ENCODE data around the gene MEX3A. TPM values are rescaled to one million over a fixed set of nuclear protein-coding genes. Genes with fewer than 3 reads are reported as not detected.
"Not testable (repeated sequence)": the region's sequence is repeated elsewhere in the genome, so short reads cannot be mapped to it uniquely, and the experiment has no call there.

The MEX3A gene
- total RNA-seq, 2 donors from 2014 or later = 0.15 to 0.47 TPM

GRCh38 chr1:156045076-156045475 lies 37.2 kb downstream of the MEX3A start:
- Histone ChIP-seq H3K4me1 (peaks cover 0 to 4% of the 10 kb centered on the region in 2 donors), H3K9me3 (no peaks in the 10 kb centered on the region), H3K27ac (no peak overlapping the region), H3K4me3 (no peak overlapping the region), H3K36me3 (peaks cover 56% of the 10 kb centered on the region), H3K27me3 (no peaks in the 10 kb centered on the region)
- DNase-seq (ENCODE audit: low spot score) = no peak
- no peak for TF ChIP-seq CTCF (IDR thresholded peaks at IDR 0.05)

GRCh38 chr1:156042828-156043227 lies 39.4 kb downstream of the MEX3A start:
- H3K27ac ChIP-seq = no peak overlapping the region
- H3K9me3 ChIP-seq = no peaks in the 10 kb centered on the region
- no peak for DNase-seq (ENCODE audit: low spot score)
- TF ChIP-seq CTCF (IDR thresholded peaks at IDR 0.05) = no peak
- peaks cover 57% of the 10 kb centered on the region for H3K36me3 ChIP-seq
- no peaks in the 10 kb centered on the region for H3K4me1 ChIP-seq
- no peak overlapping the region for H3K4me3 ChIP-seq
- no peaks in the 10 kb centered on the region for H3K27me3 ChIP-seq

GRCh38 chr1:156034991-156035390 lies 47.3 kb downstream of the MEX3A start:
- H3K4me3 ChIP-seq; DNase-seq (ENCODE audit: low spot score); H3K27me3 ChIP-seq; H3K9me3 ChIP-seq; H3K4me1 ChIP-seq; H3K27ac ChIP-seq: not testable (repeated sequence)
- H3K36me3 ChIP-seq = peaks cover 30% of the 10 kb centered on the region

GRCh38 chr1:156033011-156033410 lies 49.3 kb downstream of the MEX3A start:
- Histone ChIP-seq H3K27me3 (no peaks in the 10 kb centered on the region), H3K36me3 (peaks cover 18% of the 10 kb centered on the region), H3K4me3 (no peak overlapping the region), H3K9me3 (no peaks in the 10 kb centered on the region), H3K27ac (no peak overlapping the region), H3K4me1 (no peaks in the 10 kb centered on the region)
- TF ChIP-seq CTCF (IDR thresholded peaks at IDR 0.05) = no peak
- no peak for DNase-seq (ENCODE audit: low spot score)

- DNase-seq (ENCODE audit: low spot score) = no peak
- no peak overlapping the region for H3K4me3 ChIP-seq
- H3K27me3 ChIP-seq = no peaks in the 10 kb centered on the region
- no peaks in the 10 kb centered on the region for H3K9me3 ChIP-seq
- H3K36me3 ChIP-seq = no peaks in the 10 kb centered on the region
- H3K4me1 ChIP-seq = no peaks in the 10 kb centered on the region
- H3K27ac ChIP-seq = no peak overlapping the region
- no peak for TF ChIP-seq CTCF (IDR thresholded peaks at IDR 0.05)
These were observed 55.7 kb downstream of the MEX3A start for GRCh38 chr1:156026588-156026987.

GRCh38 chr1:156025876-156026275 lies 56.4 kb downstream of the MEX3A start:
- H3K36me3 ChIP-seq = no peaks in the 10 kb centered on the region

More at GRCh38 chr1:156025876-156026275, 56.4 kb downstream of the MEX3A start:
- TF ChIP-seq CTCF (IDR thresholded peaks at IDR 0.05) = peak; percentile 13 to 56
- no peak for DNase-seq (ENCODE audit: low spot score)
- Histone ChIP-seq H3K4me1 (peaks cover 0 to 3% of the 10 kb centered on the region in 2 donors), H3K4me3 (no peak overlapping the region), H3K27me3 (no peaks in the 10 kb centered on the region), H3K27ac (no peak overlapping the region), H3K9me3 (no peaks in the 10 kb centered on the region)

Measured in right atrium auricular region (tissue), 2 donors.